ENCODE data around the gene GLB1L2.

The GLB1L2 gene

DNA sequence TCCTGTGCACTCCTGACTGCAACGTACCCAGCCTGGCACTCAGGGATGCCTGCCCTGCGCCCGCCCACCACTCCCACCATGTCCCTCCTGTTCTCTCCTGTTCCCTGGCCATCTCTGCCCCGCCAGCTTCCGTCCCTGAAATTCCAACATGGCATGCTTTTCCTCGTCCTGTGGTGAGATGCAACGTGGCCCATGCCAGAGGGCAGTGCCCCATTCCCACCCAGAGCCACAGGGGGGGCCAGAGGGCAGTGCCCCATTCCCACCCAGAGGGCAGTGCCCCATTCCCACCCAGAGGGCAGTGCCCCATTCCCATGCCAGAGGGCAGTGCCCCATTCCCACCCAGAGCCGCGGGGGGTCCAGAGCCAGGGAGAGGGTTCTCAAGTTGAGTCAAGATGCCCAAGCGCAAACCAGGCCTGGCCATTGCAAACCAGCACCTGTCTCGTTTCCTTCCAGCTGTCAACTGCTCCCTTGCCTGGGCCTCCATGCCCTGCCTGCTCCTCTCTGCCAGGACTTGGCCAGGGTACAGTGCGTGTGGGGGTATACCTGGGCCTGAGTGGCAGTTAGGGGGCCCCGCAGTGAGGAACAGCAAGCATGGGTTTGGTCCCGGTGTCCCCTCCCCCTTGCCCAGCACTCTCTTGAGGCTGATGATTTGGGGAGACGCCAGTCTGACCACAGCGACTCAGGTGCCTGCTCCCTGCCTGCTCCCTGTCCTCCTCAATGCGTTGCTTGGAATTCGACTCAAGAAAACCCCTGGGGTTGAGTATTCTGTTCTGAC lies 65.7 kb downstream of the GLB1L2 start:
- DNase-seq (ENCODE audit: extremely low read depth, low read depth): no peak
- TF ChIP-seq, protein P1, sequence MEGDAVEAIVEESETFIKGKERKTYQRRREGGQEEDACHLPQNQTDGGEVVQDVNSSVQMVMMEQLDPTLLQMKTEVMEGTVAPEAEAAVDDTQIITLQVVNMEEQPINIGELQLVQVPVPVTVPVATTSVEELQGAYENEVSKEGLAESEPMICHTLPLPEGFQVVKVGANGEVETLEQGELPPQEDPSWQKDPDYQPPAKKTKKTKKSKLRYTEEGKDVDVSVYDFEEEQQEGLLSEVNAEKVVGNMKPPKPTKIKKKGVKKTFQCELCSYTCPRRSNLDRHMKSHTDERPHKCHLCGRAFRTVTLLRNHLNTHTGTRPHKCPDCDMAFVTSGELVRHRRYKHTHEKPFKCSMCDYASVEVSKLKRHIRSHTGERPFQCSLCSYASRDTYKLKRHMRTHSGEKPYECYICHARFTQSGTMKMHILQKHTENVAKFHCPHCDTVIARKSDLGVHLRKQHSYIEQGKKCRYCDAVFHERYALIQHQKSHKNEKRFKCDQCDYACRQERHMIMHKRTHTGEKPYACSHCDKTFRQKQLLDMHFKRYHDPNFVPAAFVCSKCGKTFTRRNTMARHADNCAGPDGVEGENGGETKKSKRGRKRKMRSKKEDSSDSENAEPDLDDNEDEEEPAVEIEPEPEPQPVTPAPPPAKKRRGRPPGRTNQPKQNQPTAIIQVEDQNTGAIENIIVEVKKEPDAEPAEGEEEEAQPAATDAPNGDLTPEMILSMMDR (IDR thresholded peaks at IDR 0.05; ENCODE audit: low read depth, low read length): no peak

DNA sequence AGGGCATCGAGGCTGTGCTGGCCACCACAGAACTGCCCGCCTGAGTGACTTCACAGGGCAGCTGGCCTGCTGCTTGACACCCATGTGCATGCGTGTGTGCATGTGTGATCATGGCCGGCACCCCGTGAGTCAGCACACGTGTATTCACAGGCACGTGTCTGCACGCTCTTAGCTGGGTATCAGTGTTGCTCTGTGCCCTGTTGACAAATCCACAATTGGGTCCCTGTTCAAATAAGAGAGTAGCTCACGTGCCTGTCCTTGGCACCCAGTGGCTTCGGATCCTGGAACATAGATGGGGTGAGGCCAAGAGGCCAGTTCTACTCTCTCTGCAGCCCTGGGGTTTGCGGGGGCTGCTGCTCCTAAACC lies 66.3 kb downstream of the GLB1L2 start:
- TF ChIP-seq, protein P1 (IDR thresholded peaks at IDR 0.05; ENCODE audit: low read depth, low read length): no peak
- no peak for DNase-seq (ENCODE audit: extremely low read depth, low read depth)

DNA sequence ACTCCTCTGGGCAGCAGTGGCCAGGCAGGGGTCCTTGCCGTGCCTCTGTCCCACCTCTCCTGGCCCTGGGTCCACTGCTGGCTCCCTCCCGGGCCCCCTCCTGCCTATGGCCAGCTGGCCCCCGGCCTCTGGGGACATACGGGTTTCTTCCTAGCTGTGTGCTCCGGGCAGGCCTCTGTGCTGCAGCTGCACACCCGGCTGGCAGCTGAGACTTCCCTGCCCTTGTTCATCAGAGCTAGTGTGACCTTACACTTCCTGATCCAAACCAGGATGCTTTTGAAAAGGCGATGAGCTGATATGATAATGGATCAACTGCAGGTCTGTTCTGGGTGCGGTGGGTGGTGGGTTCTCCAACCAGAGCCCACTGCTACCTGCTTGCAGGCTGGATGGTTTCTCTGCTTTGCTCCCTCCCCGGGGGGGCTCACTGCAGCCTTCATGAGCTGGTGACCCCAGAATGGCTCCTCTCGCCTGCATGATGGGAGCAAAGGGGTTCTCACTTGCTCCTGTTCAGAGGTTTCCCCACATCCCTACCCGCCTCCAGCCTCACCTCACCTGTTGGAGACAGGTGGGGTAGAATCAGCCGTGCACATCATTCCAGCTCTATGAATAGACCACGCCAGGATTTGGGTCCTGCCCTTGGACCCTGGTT lies 67.0 kb downstream of the GLB1L2 start:
- TF ChIP-seq, protein P1 (IDR thresholded peaks at IDR 0.05; ENCODE audit: low read depth, low read length): no peak
- no peak for DNase-seq (ENCODE audit: extremely low read depth, low read depth)

DNA sequence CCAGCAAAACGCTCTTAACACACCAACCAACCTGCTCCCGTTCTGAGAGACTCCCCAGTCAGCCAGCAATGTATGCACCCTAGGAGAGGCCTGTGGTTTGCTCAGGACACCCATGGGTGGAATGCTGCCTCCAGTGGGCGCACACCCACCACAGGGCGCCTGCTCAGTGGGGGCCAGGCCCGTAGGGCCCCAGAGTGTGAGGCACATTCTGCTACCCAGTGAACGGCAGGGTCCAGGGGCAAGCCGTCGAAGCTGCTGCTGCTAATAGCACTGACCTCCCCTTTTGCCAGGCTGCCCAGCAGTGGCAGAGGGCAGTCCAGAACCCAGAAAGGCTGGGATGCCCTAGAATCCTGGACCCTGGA lies 67.5 kb downstream of the GLB1L2 start:
- DNase-seq (ENCODE audit: extremely low read depth, low read depth): no peak
- TF ChIP-seq, protein P1 (IDR thresholded peaks at IDR 0.05; ENCODE audit: low read depth, low read length): no peak

DNA sequence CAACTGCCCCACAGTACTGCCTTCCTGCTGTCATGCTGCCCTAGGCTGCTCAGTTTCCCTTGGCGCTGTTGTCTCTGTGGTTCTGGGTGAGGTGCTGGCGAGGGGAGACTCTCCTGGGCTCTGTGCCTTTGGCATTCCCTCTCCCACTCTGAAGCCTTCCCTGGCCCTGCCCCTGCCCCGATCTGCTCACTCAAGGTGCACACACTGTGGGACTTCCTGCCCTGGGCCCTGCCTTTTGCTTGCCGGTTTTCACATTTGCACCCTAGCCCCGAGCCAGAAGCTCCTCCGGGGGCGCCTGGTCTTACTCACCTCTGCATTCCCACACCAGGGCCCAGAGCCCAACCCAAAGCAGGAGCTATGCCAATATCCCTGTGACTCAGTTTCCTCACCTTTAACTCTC lies 68.2 kb downstream of the GLB1L2 start:
- no peak for DNase-seq (ENCODE audit: extremely low read depth, low read depth)
- TF ChIP-seq, protein P1 (IDR thresholded peaks at IDR 0.05; ENCODE audit: low read depth, low read length): no peak

DNA sequence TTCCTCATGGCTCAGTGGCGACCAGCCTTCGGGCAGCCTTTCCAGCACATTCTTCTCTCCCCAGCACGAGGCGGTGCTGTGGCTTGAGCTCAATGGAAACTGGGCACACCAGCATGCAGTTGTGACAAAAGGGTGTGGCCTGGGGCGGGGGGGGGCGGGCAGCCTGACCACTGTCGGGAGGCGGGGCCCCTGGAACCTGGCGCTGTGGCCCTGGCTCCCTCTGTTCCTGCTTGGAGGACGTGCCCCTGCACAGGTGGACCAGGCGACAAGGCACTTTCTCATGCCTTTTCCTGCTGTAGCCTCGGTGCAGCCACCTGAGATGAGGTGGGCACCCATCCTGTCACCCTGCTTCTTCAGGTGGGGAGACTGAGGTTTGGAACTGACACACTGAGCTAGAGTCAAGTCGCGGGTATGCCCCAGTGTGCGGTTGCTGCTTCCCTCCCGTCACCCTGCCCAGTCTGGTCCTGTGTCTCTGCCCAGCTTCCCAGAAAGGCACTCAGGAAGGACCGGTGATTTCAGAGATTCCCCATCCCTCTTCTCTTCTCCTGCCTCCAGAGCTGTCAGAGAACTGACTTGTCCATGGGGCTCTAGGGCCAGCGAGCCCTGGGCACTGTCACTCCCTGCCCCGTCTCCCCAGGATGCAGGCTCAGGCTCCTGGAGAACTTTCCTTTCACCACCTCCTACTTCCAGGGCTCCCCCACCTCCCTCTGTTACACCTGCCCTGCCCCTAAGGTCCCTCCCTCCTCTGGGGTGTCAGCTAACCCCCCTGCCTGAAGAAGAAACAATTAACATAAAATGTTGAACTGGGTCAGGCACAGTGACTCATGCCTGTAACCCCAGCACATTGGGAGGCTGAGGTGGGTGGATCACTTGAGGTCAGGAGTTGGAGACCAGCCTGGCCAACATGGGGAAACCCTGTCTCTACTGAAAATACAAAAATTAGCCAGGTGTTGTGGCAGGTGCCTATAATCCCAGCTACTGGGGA lies 70.3 kb downstream of the GLB1L2 start:
- TF ChIP-seq, protein P1 (IDR thresholded peaks at IDR 0.05; ENCODE audit: low read depth, low read length): no peak
- DNase-seq (ENCODE audit: extremely low read depth, low read depth): no peak

All from AG09319 (cell line).